IMR-90 (cell line): Measurements from ENCODE around the gene PC. TPM values are rescaled to one million over a fixed set of nuclear protein-coding genes. Genes with fewer than 3 reads are reported as not detected.

Experiments used
- ATAC-seq: fragments of 200-7000 bp; cut with Tn5 transposase; 2 replicates; pipeline ENCODE4 v1.9.1; 2020; ENCODE audit warnings: low read depth, mild to moderate bottlenecking, moderate library complexity
- BruUV-seq: library from RNA; stranded (reverse); fragments of 400-500 nt; replicated peaks from 2 replicates; lab custom pipeline; 2021; lab: Mats Ljungman, UMichigan
- CTCF ChIA-PET: fragments of 300-600 bp; formaldehyde crosslinking; extraction: SDS; loops from one replicate; lab custom pipeline; 2021; ENCODE audit warnings: antibody characterized with exemption; lab: Yijun Ruan, JAX
- POLR2A ChIA-PET: fragments of 300-600 bp; sonication (Branson Sonifier 250); formaldehyde crosslinking; loops from one replicate; lab custom pipeline; 2022; ENCODE audit warnings: antibody characterized with exemption; ENCODE audit not compliant: unreplicated experiment; lab: Charles Lee
- DNase-seq: peaks from one replicate; pipeline ENCODE4 v3.0.0; 2013
- H2AFZ ChIP-seq: replicated peaks from 2 replicates; pipeline ENCODE3; 2013; ENCODE audit warnings: low read length, mild to moderate bottlenecking; ENCODE audit not compliant: poor library complexity
- H2AK5ac ChIP-seq: 2 replicates; pipeline ENCODE4 v1.6.1; 2013; ENCODE audit warnings: low read depth, low read length, inconsistent platforms
- H2AK9ac ChIP-seq: replicated peaks from 2 replicates; pipeline ENCODE3; 2013; ENCODE audit warnings: mild to moderate bottlenecking, low read depth, low read length, moderate library complexity; ENCODE audit not compliant: poor library complexity
- H2BK120ac ChIP-seq: 2 replicates; pipeline ENCODE4 v1.6.1; 2013; ENCODE audit warnings: low read depth, low read length, inconsistent platforms
- H2BK15ac ChIP-seq: 3 replicates; pipeline ENCODE4 v1.6.1; 2013; ENCODE audit warnings: low read depth, low read length, inconsistent platforms
- H2BK20ac ChIP-seq: 2 replicates; pipeline ENCODE4 v1.6.1; 2013; ENCODE audit warnings: low read depth, mild to moderate bottlenecking, inconsistent platforms, low read length, moderate library complexity
- H2BK5ac ChIP-seq: 2 replicates; pipeline ENCODE4 v1.6.1; 2013; ENCODE audit warnings: mild to moderate bottlenecking, low read depth, low read length, inconsistent platforms; ENCODE audit not compliant: poor library complexity, severe bottlenecking
- H3K14ac ChIP-seq: replicated peaks from 2 replicates; pipeline ENCODE4 v1.6.1; 2013; ENCODE audit warnings: low read depth, low read length, inconsistent platforms
- H3K18ac ChIP-seq: 2 replicates; pipeline ENCODE4 v1.6.1; 2013; ENCODE audit warnings: low read depth, low read length, control low read depth
- H3K23ac ChIP-seq: 2 replicates; pipeline ENCODE4 v1.6.1; 2013; ENCODE audit warnings: low read depth, low read length, inconsistent platforms
- H3K27ac ChIP-seq: 2 replicates; pipeline ENCODE4 v1.5.1; 2013; ENCODE audit warnings: mild to moderate bottlenecking, control low read depth, low read length; ENCODE audit not compliant: insufficient read depth
- H3K27me3 ChIP-seq: 2 replicates; pipeline ENCODE4 v1.6.1; 2013; ENCODE audit warnings: low read length; ENCODE audit not compliant: control insufficient read depth, insufficient read depth
- H3K36me3 ChIP-seq: 2 replicates; pipeline ENCODE4 v1.6.1; 2013; ENCODE audit warnings: low read length, mixed read lengths; ENCODE audit not compliant: control insufficient read depth, insufficient read depth
- H3K4ac ChIP-seq: 2 replicates; pipeline ENCODE4 v1.6.1; 2013; ENCODE audit warnings: low read depth, low read length, inconsistent platforms
- H3K4me1 ChIP-seq: 2 replicates; pipeline ENCODE4 v1.6.1; 2013; ENCODE audit warnings: low read length, mixed read lengths; ENCODE audit not compliant: control insufficient read depth, insufficient read depth
- H3K4me2 ChIP-seq: 2 replicates; pipeline ENCODE4 v1.6.1; 2013; ENCODE audit warnings: low read depth, mild to moderate bottlenecking, control low read depth, low read length, moderate library complexity
- H3K4me3 ChIP-seq: 2 replicates; pipeline ENCODE4 v1.5.1; 2013; ENCODE audit warnings: low read depth, mild to moderate bottlenecking, control low read depth, low read length, moderate library complexity; ENCODE audit not compliant: insufficient read depth
- H3K56ac ChIP-seq: 2 replicates; pipeline ENCODE4 v1.6.1; 2013; ENCODE audit warnings: low read length, inconsistent platforms; ENCODE audit not compliant: insufficient read depth; ENCODE audit errors: extremely low read depth
- H3K79me1 ChIP-seq, 2 experiments: 2 replicates each; pipeline ENCODE4 v1.6.1; 2013; ENCODE audit warnings: low read length in 2 of 2, inconsistent platforms in 1 of 2, low read depth in 1 of 2
- H3K9ac ChIP-seq: 2 replicates; pipeline ENCODE4 v1.6.1; 2013; ENCODE audit warnings: low read depth, low read length, control low read depth
- H3K9me1 ChIP-seq: 2 replicates; pipeline ENCODE4 v1.6.1; 2013; ENCODE audit warnings: low read length, inconsistent platforms; ENCODE audit not compliant: insufficient read depth
- H3K9me3 ChIP-seq: 2 replicates; pipeline ENCODE4 v1.6.1; 2013; ENCODE audit warnings: low read length; ENCODE audit not compliant: control insufficient read depth, insufficient read depth
- H4K20me1 ChIP-seq: 2 replicates; pipeline ENCODE4 v1.6.1; 2013; ENCODE audit warnings: low read length, inconsistent platforms; ENCODE audit not compliant: insufficient read depth
- H4K5ac ChIP-seq: 2 replicates; pipeline ENCODE4 v1.6.1; 2013; ENCODE audit warnings: mild to moderate bottlenecking, low read depth, low read length, control low read depth
- H4K8ac ChIP-seq, 2 experiments: 2 replicates each; pipeline ENCODE4 v1.6.1; 2013; ENCODE audit warnings: low read depth in 2 of 2, low read length in 2 of 2, control low read depth in 1 of 2, inconsistent platforms in 1 of 2
- H4K91ac ChIP-seq: 2 replicates; pipeline ENCODE4 v1.6.1; 2013; ENCODE audit warnings: low read depth, low read length, inconsistent platforms; ENCODE audit not compliant: insufficient read depth
- BHLHE40 ChIP-seq: fragments of 150-350 bp; IDR thresholded peaks from 2 replicates; pipeline ENCODE4 v1.6.1; 2016; ENCODE audit warnings: mild to moderate bottlenecking, low read depth, low read length
- CTCF ChIP-seq: conservative IDR thresholded peaks from 2 replicates; pipeline ENCODE4 v1.5.1; 2012; ENCODE audit warnings: mild to moderate bottlenecking, low read depth, low read length, improper control_type of control experiment
- ELK1 ChIP-seq: fragments of 150-350 bp; IDR thresholded peaks from 2 replicates; pipeline ENCODE4 v1.6.1; 2016; ENCODE audit warnings: low read depth, mild to moderate bottlenecking, low read length, moderate library complexity, borderline replicate concordance
- FOS ChIP-seq: fragments of 150-350 bp; IDR thresholded peaks from 2 replicates; pipeline ENCODE4 v1.6.1; 2016; ENCODE audit warnings: low read depth, low read length
- MAFK ChIP-seq: IDR thresholded peaks from 2 replicates; pipeline ENCODE4 v1.6.1; 2012; ENCODE audit warnings: low read depth, low read length, improper control_type of control experiment
- MXI1 ChIP-seq: IDR thresholded peaks from 2 replicates; pipeline ENCODE4 v1.6.1; 2012; ENCODE audit warnings: low read depth, mild to moderate bottlenecking, low read length, moderate library complexity, borderline replicate concordance
- NFE2L2 ChIP-seq: fragments of 150-350 bp; IDR thresholded peaks from 2 replicates; pipeline ENCODE4 v1.6.1; 2016; ENCODE audit warnings: low read depth, mild to moderate bottlenecking, low read length
- RCOR1 ChIP-seq: IDR thresholded peaks from 2 replicates; pipeline ENCODE4 v1.6.1; 2012; ENCODE audit warnings: mild to moderate bottlenecking, low read length, improper control_type of control experiment; ENCODE audit not compliant: insufficient replicate concordance
- RFX5 ChIP-seq: IDR thresholded peaks from 2 replicates; pipeline ENCODE4 v1.8.0; 2012; ENCODE audit warnings: low read depth, mild to moderate bottlenecking, low read length, moderate library complexity
- SMC3 ChIP-seq: fragments of 150-350 bp; IDR thresholded peaks from 2 replicates; pipeline ENCODE4 v1.6.1; 2016; ENCODE audit warnings: low read depth, mild to moderate bottlenecking, antibody characterized with exemption, low read length, moderate library complexity
- WGBS, 2 experiments: methylation state at CpG; one replicate each; pipeline versions ENCODE4 v1.1.5 to v1.1.7; 2013; ENCODE audit warnings: missing lambda C conversion rate in 2 of 2; ENCODE audit not compliant: insufficient read length in 1 of 2; ENCODE audit errors: extremely low coverage in 2 of 2; 5-methylcytosine and 5-hydroxymethylcytosine counted together
- dilution Hi-C: fragments of 300-500 bp; cut with HindIII; formaldehyde crosslinking; loops from one replicate; pipeline ENCODE4 v1.14.3; 2018; ENCODE audit warnings: low sequenced_read_pairs; ENCODE audit not compliant: unreplicated experiment
- in situ Hi-C: fragments of 300-500 bp; cut with MboI; formaldehyde crosslinking; loops from 3 replicates; pipeline ENCODE4 v1.14.3; 2019; ENCODE audit warnings: low sequenced_read_pairs, inconsistent platforms, mixed read lengths
- intact Hi-C: fragments of 100-400 bp; cut with micrococcal nuclease; formaldehyde crosslinking; loops from 2 replicates; pipeline ENCODE4 v1.10.0; 2022
- polyA plus RNA-seq, 3 experiments: library from polyadenylated mRNA; depleted of rRNA; stranded (reverse); fragments of >200 nt; gene quantifications; 2 replicates each; pipeline ENCODE4 v1.2.3, GENCODE V29; 2012; ENCODE audit warnings: low replicate concordance in 1 of 3
- total RNA-seq: library from RNA; depleted of rRNA; stranded (reverse); fragments of >200 nt; gene quantifications from 2 replicates; pipeline ENCODE4 v1.2.3, GENCODE V29; 2012

PC gene
- total and polyA plus RNA-seq, 2 of the 4 experiments (the other 2 are of a cell fraction): 13.6 to 15.7 TPM

- TF ChIP-seq BHLHE40: no peak
- TF ChIP-seq RFX5: no peak
These were observed 69.9 kb downstream of the PC start (continued) for GRCh38 chr11:66888282-66888681.

- no peak overlapping the region for H3K4me3 ChIP-seq
- H4K5ac ChIP-seq: no peak overlapping the region
- peaks cover 23% of the 10 kb centered on the region for H3K4me1 ChIP-seq
- H3K9ac ChIP-seq: no peak overlapping the region
- no peaks in the 10 kb centered on the region for H3K27me3 ChIP-seq
- H2AK9ac ChIP-seq: no peak overlapping the region
- no peak overlapping the region for H2BK120ac ChIP-seq
- no peak overlapping the region for H2BK20ac ChIP-seq
- intact Hi-C loops: no loop called here
- ChIA-PET CTCF (interaction anchor here (0.6 kb wide), 1 partner anchor 315 kb away, joined by 3 read pairs; no protein-coding TSS in a partner anchor), POLR2A (no interaction called here)
- no peaks in the 10 kb centered on the region for H4K20me1 ChIP-seq
- H2BK5ac ChIP-seq: no peak overlapping the region
- H3K36me3 ChIP-seq: peaks cover 2% of the 10 kb centered on the region; the same call in 1 of the 2 replicates
- ATAC-seq (no peak), DNase-seq (no peak)
- no peak overlapping the region for H3K4me2 ChIP-seq
- no peak overlapping the region; the same call in 1 of the 2 replicates for H2AK5ac ChIP-seq
- 59% methylated on average over 5 of the region's 11 CpGs; no CpG with 5 or more reads in 1 of the 2 experiments for WGBS, 2 experiments
- no peak overlapping the region for H3K23ac ChIP-seq
- H3K4ac ChIP-seq: no peak overlapping the region
- H2AFZ ChIP-seq: no peak overlapping the region
- H4K8ac ChIP-seq: no peak overlapping the region
- no peak overlapping the region for H3K18ac ChIP-seq
- TF ChIP-seq FOS (no peak), RCOR1 (no peak), MAFK (no peak), BHLHE40 (no peak), RFX5 (no peak), MXI1 (no peak), ELK1 (no peak), CTCF (no peak), NFE2L2 (no peak), SMC3 (no peak)
- H3K9me3 ChIP-seq: no peaks in the 10 kb centered on the region
- H2BK15ac ChIP-seq: no peak overlapping the region; the same call in 2 of the 3 replicates
- H3K79me1 ChIP-seq: peaks cover 0 to 20% of the 10 kb centered on the region in 2 experiments; a peak in 1 of 4 replicates
- H3K56ac ChIP-seq: no peak overlapping the region
- H3K14ac ChIP-seq: no peak overlapping the region
- H3K9me1 ChIP-seq: peaks cover 7% of the 10 kb centered on the region
- dilution Hi-C loops: no loop called here
- H3K27ac ChIP-seq: no peak overlapping the region
- no peak overlapping the region for H4K91ac ChIP-seq
- BruUV-seq: no TSS peak
- in situ Hi-C loops: no loop called here
These were observed 70.7 kb downstream of the PC start for GRCh38 chr11:66887526-66887925.
